Kidney tubule cell (primary cell): Measurements from ENCODE around the gene GALNT17.

Source experiments
- DNase-seq: peaks from one replicate; pipeline ENCODE4 v3.0.0-alpha.2; 2018; ENCODE audit warnings: low spot score

Gene GALNT17

GRCh38 chr7:71506822-71507221 is 374.9 kb downstream of the GALNT17 start:
- DNase-seq, result no peak

- DNase-seq, result no peak
Observed at GRCh38 chr7:71507680-71508602, 376.0 kb downstream of the GALNT17 start.

GRCh38 chr7:71509381-71509780 is 377.4 kb downstream of the GALNT17 start:
- no peak for DNase-seq

GRCh38 chr7:71511361-71511807 is 379.4 kb downstream of the GALNT17 start:
- DNase-seq, result no peak

GRCh38 chr7:71517940-71518699 is 386.2 kb downstream of the GALNT17 start:
- DNase-seq, result no peak

- no peak for DNase-seq
Observed at GRCh38 chr7:71518880-71519279, 386.9 kb downstream of the GALNT17 start.

GRCh38 chr7:71521506-71521905 is 389.6 kb downstream of the GALNT17 start:
- DNase-seq, result no peak

GRCh38 chr7:71526106-71526505 is 394.2 kb downstream of the GALNT17 start:
- no peak for DNase-seq

- no peak for DNase-seq
Observed at GRCh38 chr7:71527213-71527612, 395.3 kb downstream of the GALNT17 start.

- no peak for DNase-seq
Observed at GRCh38 chr7:71535616-71536015, 403.7 kb downstream of the GALNT17 start.

- no peak for DNase-seq
Observed at GRCh38 chr7:71538210-71538609, 406.3 kb downstream of the GALNT17 start.

- DNase-seq, result no peak
Observed at GRCh38 chr7:71539615-71540014, 407.7 kb downstream of the GALNT17 start.

GRCh38 chr7:71541707-71542353 is 409.9 kb downstream of the GALNT17 start:
- DNase-seq, result no peak

- DNase-seq, result no peak
Observed at GRCh38 chr7:71543396-71543795, 411.5 kb downstream of the GALNT17 start.

GRCh38 chr7:71544816-71545215 is 412.9 kb downstream of the GALNT17 start:
- no peak for DNase-seq

GRCh38 chr7:71547426-71547825 is 415.5 kb downstream of the GALNT17 start:
- DNase-seq, result no peak

- no peak for DNase-seq
Observed at GRCh38 chr7:71548746-71549145, 416.8 kb downstream of the GALNT17 start.

GRCh38 chr7:71553306-71553705 is 421.4 kb downstream of the GALNT17 start:
- DNase-seq, result no peak

- DNase-seq, result no peak
Observed at GRCh38 chr7:71555758-71556157, 423.8 kb downstream of the GALNT17 start.

GRCh38 chr7:71558806-71559613 is 427.1 kb downstream of the GALNT17 start:
- no peak for DNase-seq

- no peak for DNase-seq
Observed at GRCh38 chr7:71560354-71560995, 428.5 kb downstream of the GALNT17 start.
